ENCODE data around the gene STRN4. TPM values are rescaled to one million over a fixed set of nuclear protein-coding genes. Genes with fewer than 3 reads are reported as not detected.
A peak's percentile ranks its signal among the peaks of the same experiment; 100 is the strongest.

Gene STRN4
- polyA plus RNA-seq, 1 of the 3 experiments (the other 2 are of a cell fraction): 92.8 TPM

GRCh38 chr19:46729696-46730095 is 16.6 kb downstream of the STRN4 start:
- H3K9me2 ChIP-seq: no peaks in the 10 kb centered on the region
- H3F3A ChIP-seq (replicated peaks; ENCODE audit: insufficient read depth): peaks cover 14% of the 10 kb centered on the region
- peaks cover 50% of the 10 kb centered on the region for H3K79me2 ChIP-seq (ENCODE audit: insufficient read depth)
- peaks cover 69% of the 10 kb centered on the region for H4K20me1 ChIP-seq (ENCODE audit: insufficient read depth)
- H3K4me3 ChIP-seq (ENCODE audit: low read depth in 2 of 2, low read length in 1 of 2): no peak overlapping the region
- H3K36me3 ChIP-seq (replicated peaks in 1 of 2; ENCODE audit: control insufficient read depth in 1 of 2, insufficient read depth in 2 of 2, low read length in 1 of 2): peaks cover 29 to 87% of the 10 kb centered on the region in 2 experiments
- 99% methylated on average over 7 of the region's 7 CpGs for WGBS (ENCODE audit: low lambda C conversion rate)
- H3K27me3 ChIP-seq (ENCODE audit: insufficient read depth): no peaks in the 10 kb centered on the region
- H3K4me1 ChIP-seq (ENCODE audit: control insufficient read depth in 1 of 2, insufficient read depth in 2 of 2, low read depth in 1 of 2, low read length in 1 of 2): peaks cover 3 to 10% of the 10 kb centered on the region in 2 experiments; a peak in 2 of 4 replicates
- no peak for DNase-seq
- H3K9ac ChIP-seq: no peak overlapping the region
- no peak overlapping the region; a peak in 1 of 4 replicates for H3K27ac ChIP-seq (ENCODE audit: low read depth in 2 of 2, low read length in 1 of 2)
- no peak overlapping the region for H3K4me2 ChIP-seq
- CTCF ChIA-PET: interaction anchor here (1.1 to 3.8 kb wide), 21 partner anchors 8 to 123 kb away, joined by 3 to 58 read pairs (median 9); partner anchors contain the start of genes DACT3, FKRP and PRKD2
- no peak for TF ChIP-seq RAD21 (IDR thresholded peaks at IDR 0.05; ENCODE audit: low read length)
- TF ChIP-seq FOXM1 (IDR thresholded peaks at IDR 0.05; ENCODE audit: low read depth): no peak
- no peaks in the 10 kb centered on the region for H3K9me3 ChIP-seq
- H2AFZ ChIP-seq (ENCODE audit: low read depth): no peak overlapping the region
- POLR2A ChIA-PET: interaction anchor here (1.4 kb wide), 1 partner anchor 26 kb away, joined by 5 read pairs; no protein-coding TSS in a partner anchor

- Histone ChIP-seq H3K36me3 (replicated peaks in 1 of 2; ENCODE audit: control insufficient read depth in 1 of 2, insufficient read depth in 2 of 2, low read length in 1 of 2) (peaks cover 23 to 86% of the 10 kb centered on the region in 2 experiments), H3K9me3 (no peaks in the 10 kb centered on the region), H3K79me2 (ENCODE audit: insufficient read depth) (peaks cover 41% of the 10 kb centered on the region), H3F3A (replicated peaks; ENCODE audit: insufficient read depth) (peaks cover 12% of the 10 kb centered on the region), H3K4me1 (ENCODE audit: control insufficient read depth in 1 of 2, insufficient read depth in 2 of 2, low read depth in 1 of 2, low read length in 1 of 2) (peaks cover 3 to 10% of the 10 kb centered on the region in 2 experiments; a peak in 2 of 4 replicates), H2AFZ (ENCODE audit: low read depth) (no peak overlapping the region), H3K27me3 (ENCODE audit: insufficient read depth) (no peaks in the 10 kb centered on the region), H3K4me2 (no peak overlapping the region), H3K4me3 (ENCODE audit: low read depth in 2 of 2, low read length in 1 of 2) (no peak overlapping the region; a peak in 1 of 4 replicates), H3K27ac (ENCODE audit: low read depth in 2 of 2, low read length in 1 of 2) (no peak overlapping the region; a peak in 1 of 4 replicates), H3K9ac (no peak overlapping the region), H3K9me2 (no peaks in the 10 kb centered on the region), H4K20me1 (ENCODE audit: insufficient read depth) (peaks cover 61% of the 10 kb centered on the region)
- POLR2A ChIA-PET: interaction anchor here (0.6 to 1.4 kb wide), 3 partner anchors 15 to 54 kb away, joined by 3 to 5 read pairs (median 3); no protein-coding TSS in a partner anchor
- DNase-seq: peak; percentile 95
- TF ChIP-seq GATA2 (CRISPR knock-in tag; IDR thresholded peaks at IDR 0.05) (no peak), SMC3 (IDR thresholded peaks at IDR 0.05; ENCODE audit: low read depth, low read length) (peak; percentile 51), REST (IDR thresholded peaks at IDR 0.05; ENCODE audit: low read depth, low read length) (no peak), FOSL2 (IDR thresholded peaks at IDR 0.05; ENCODE audit: borderline replicate concordance, low read depth) (no peak), RCOR1 (IDR thresholded peaks at IDR 0.05; ENCODE audit: low read length) (no peak), RAD21 (IDR thresholded peaks at IDR 0.05; ENCODE audit: low read length) (peak; percentile 74), MEF2A (IDR thresholded peaks at IDR 0.05; ENCODE audit: borderline replicate concordance, low read depth) (no peak), JUND (IDR thresholded peaks at IDR 0.05) (no peak), IRF3 (IDR thresholded peaks at IDR 0.05; ENCODE audit: low read depth, low read length) (no peak), CTCF (IDR thresholded peaks at IDR 0.05) (peak; percentile 94), YY1 (IDR thresholded peaks at IDR 0.05; ENCODE audit: low read depth) (no peak)
- WGBS (ENCODE audit: low lambda C conversion rate): 52% methylated on average over 16 of the region's 20 CpGs
- CTCF ChIA-PET: interaction anchor here (0.5 to 3.8 kb wide), 35 partner anchors 9 to 1230 kb away, joined by 3 to 58 read pairs (median 4); partner anchors contain the start of genes DACT3, FKRP, PPM1N and PRKD2
Observed at GRCh38 chr19:46728693-46729339, 17.4 kb downstream of the STRN4 start.
